Liver (tissue), 9 donors: ENCODE data around the gene AGT. TPM values are rescaled to one million over a fixed set of nuclear protein-coding genes. Genes with fewer than 3 reads are reported as not detected.

Experiments
- DNase-seq: peaks from one replicate; pipeline ENCODE4 v3.0.0-alpha.2; 2017; ENCODE audit warnings: low spot score
- H3K27ac ChIP-seq, 2 donors: one replicate each; pipeline ENCODE4 v1.7.0; 2013; ENCODE audit warnings: inconsistent platforms in 2 of 2, low read length in 2 of 2, control low read depth in 1 of 2, low read depth in 1 of 2, mild to moderate bottlenecking in 1 of 2
- H3K27me3 ChIP-seq, 4 donors: one replicate each; pipeline versions ENCODE4 v1.6.1 to v1.7.0; 2013; ENCODE audit warnings: low read length in 3 of 4, inconsistent platforms in 1 of 4, mild to moderate bottlenecking in 1 of 4, moderate library complexity in 1 of 4; ENCODE audit not compliant: control insufficient read depth in 4 of 4, insufficient read depth in 4 of 4
- H3K36me3 ChIP-seq, 4 donors: one replicate each; pipeline versions ENCODE4 v1.6.1 to v1.7.0; 2013; ENCODE audit warnings: low read length in 3 of 4, mild to moderate bottlenecking in 3 of 4, low read depth in 1 of 4, moderate library complexity in 1 of 4; ENCODE audit not compliant: control insufficient read depth in 4 of 4, insufficient read depth in 3 of 4
- H3K4me1 ChIP-seq, 4 donors: one replicate each; pipeline versions ENCODE4 v1.6.1 to v1.7.0; 2013; ENCODE audit warnings: low read length in 3 of 4, mild to moderate bottlenecking in 3 of 4, moderate library complexity in 1 of 4; ENCODE audit not compliant: control insufficient read depth in 4 of 4, insufficient read depth in 4 of 4
- H3K4me3 ChIP-seq, 3 donors: one replicate each; pipeline versions ENCODE4 v1.6.1 to v1.7.0; 2013; ENCODE audit warnings: low read length in 3 of 3, control low read depth in 1 of 3, low read depth in 1 of 3, mild to moderate bottlenecking in 1 of 3
- H3K9ac ChIP-seq, 2 donors: one replicate each; pipeline ENCODE4 v1.7.0; 2013; ENCODE audit warnings: low read length in 2 of 2, mild to moderate bottlenecking in 2 of 2, moderate library complexity in 2 of 2, control low read depth in 1 of 2, low read depth in 1 of 2
- H3K9me3 ChIP-seq, 4 donors: one replicate each; pipeline versions ENCODE4 v1.6.1 to v1.7.0; 2013; ENCODE audit warnings: low read length in 3 of 4; ENCODE audit not compliant: control insufficient read depth in 4 of 4
- ATF3 ChIP-seq: IDR thresholded peaks from 2 replicates; pipeline ENCODE4 v1.6.1; 2016; ENCODE audit warnings: antibody characterized with exemption
- CTCF ChIP-seq: fragments of 150-350 bp; IDR thresholded peaks from 2 replicates; pipeline ENCODE4 v1.5.1; 2017; ENCODE audit warnings: improper control_type of control experiment, low read depth, low read length; ENCODE audit not compliant: missing input control
- EGR1 ChIP-seq, 2 donors: IDR thresholded peaks; 2 replicates each; pipeline ENCODE4 v1.6.1; 2016 to 2018; ENCODE audit warnings: antibody characterized with exemption in 2 of 2, low read depth in 2 of 2
- FOXA1 ChIP-seq: IDR thresholded peaks from 2 replicates; pipeline ENCODE4 v1.6.1; 2016; ENCODE audit warnings: antibody characterized with exemption
- FOXA2 ChIP-seq: IDR thresholded peaks from 2 replicates; pipeline ENCODE4 v1.6.1; 2016; ENCODE audit warnings: antibody characterized with exemption
- GABPA ChIP-seq, 2 donors: IDR thresholded peaks in 1 of 2; conservative IDR thresholded peaks in 1 of 2; 2 replicates each; pipeline ENCODE4 v1.6.1; 2016; ENCODE audit warnings: antibody characterized with exemption in 2 of 2, mild to moderate bottlenecking in 1 of 2, moderate library complexity in 1 of 2
- HNF4A ChIP-seq, 2 donors: conservative IDR thresholded peaks; 2 replicates each; pipeline ENCODE4 v1.6.1; 2016; ENCODE audit warnings: antibody characterized with exemption in 2 of 2, mild to moderate bottlenecking in 2 of 2
- HNF4G ChIP-seq: IDR thresholded peaks from 2 replicates; pipeline ENCODE4 v1.6.1; 2016; ENCODE audit warnings: antibody characterized with exemption
- JUND ChIP-seq, 2 donors: IDR thresholded peaks; 2 replicates each; pipeline ENCODE4 v1.6.1; 2016; ENCODE audit warnings: antibody characterized with exemption in 2 of 2
- NR2F2 ChIP-seq: IDR thresholded peaks from 2 replicates; pipeline ENCODE4 v1.6.1; 2016; ENCODE audit warnings: antibody characterized with exemption
- RAD21 ChIP-seq, 2 donors: IDR thresholded peaks; 2 replicates each; pipeline ENCODE4 v1.6.1; 2016; ENCODE audit warnings: antibody characterized with exemption in 2 of 2, mild to moderate bottlenecking in 2 of 2
- RXRA ChIP-seq, 2 donors: IDR thresholded peaks; 2 replicates each; pipeline ENCODE4 v1.6.1; 2017 to 2018; ENCODE audit warnings: antibody characterized with exemption in 2 of 2, mild to moderate bottlenecking in 1 of 2
- SP1 ChIP-seq: IDR thresholded peaks from 2 replicates; pipeline ENCODE4 v1.6.1; 2018; ENCODE audit warnings: antibody characterized with exemption, mild to moderate bottlenecking
- TAF1 ChIP-seq: conservative IDR thresholded peaks from 2 replicates; pipeline ENCODE4 v1.6.1; 2016; ENCODE audit warnings: antibody characterized with exemption, mild to moderate bottlenecking
- YY1 ChIP-seq: IDR thresholded peaks from 2 replicates; pipeline ENCODE4 v1.6.1; 2016; ENCODE audit warnings: antibody characterized with exemption, mild to moderate bottlenecking
- ZBTB33 ChIP-seq: IDR thresholded peaks from 2 replicates; pipeline ENCODE4 v1.6.1; 2016; ENCODE audit warnings: antibody characterized with exemption
- WGBS: extraction: QIAGEN DNeasy Blood & Tissue Kit; methylation state at CpG from one replicate; pipeline ENCODE4 v1.1.7; 2013; 5-methylcytosine and 5-hydroxymethylcytosine counted together
- polyA plus RNA-seq, 2 donors: library from polyadenylated mRNA; stranded (reverse) in 1 of 2; unstranded in 1 of 2; fragments of 200-250 nt in 1 of 2; fragments of >200 nt in 1 of 2; fragmentation: Nextera tagmentation in 1 of 2; extraction: Ambion mirVana in 1 of 2; gene quantifications; one replicate each; pipeline versions ENCODE4 v1.2.1 to v1.2.3, GENCODE V29; 2013 to 2015
- total RNA-seq, 2 donors: library from RNA; depleted of rRNA; stranded (reverse); fragments of >200 nt; gene quantifications; one replicate each; pipeline ENCODE4 v1.2.3, GENCODE V29; 2014
- donor health status: healthy.
- donor health status: healthy.
- donor health status: healthy.
- donor health status: healthy.
- donor health status: healthy.

The AGT gene
- total and polyA plus RNA-seq, 4 donors: 1,430 to 5,119 (median 2,089) TPM

- peak overlapping the region; percentile 28 to 66 for H3K9ac ChIP-seq
- 45% methylated on average over 3 of the region's 3 CpGs for WGBS
- H3K27ac ChIP-seq: peak overlapping the region in 1 of 2 donors; percentile 76
- peak; percentile 8 to 18 for TF ChIP-seq HNF4A (conservative IDR thresholded peaks at IDR 0.05)
- no peak for TF ChIP-seq GABPA (IDR thresholded peaks at IDR 0.05 in 1 of 2, conservative IDR thresholded peaks at IDR 0.05 in 1 of 2)
- no peak for TF ChIP-seq SP1
- no peak for TF ChIP-seq YY1
- TF ChIP-seq CTCF: peak; percentile 43
- no peak for TF ChIP-seq JUND (IDR thresholded peaks at IDR 0.05)
- peak in 1 of 2 donors; percentile 35 for TF ChIP-seq RXRA (IDR thresholded peaks at IDR 0.05)
- peak; percentile 69 to 83 for TF ChIP-seq RAD21 (IDR thresholded peaks at IDR 0.05)
- TF ChIP-seq NR2F2: no peak
- no peak for TF ChIP-seq ZBTB33
- no peak for TF ChIP-seq EGR1 (IDR thresholded peaks at IDR 0.05; ENCODE audit: low read depth in 2 of 2)
- no peak for TF ChIP-seq HNF4G
- TF ChIP-seq FOXA1: no peak
- TF ChIP-seq FOXA2: peak; percentile 6
- H3K4me3 ChIP-seq: no peak overlapping the region
- peaks cover 3 to 49% (median 35%) of the 10 kb centered on the region in 4 donors for H3K4me1 ChIP-seq
- no peaks in the 10 kb centered on the region for H3K36me3 ChIP-seq
- DNase-seq: no peak
- no peaks in the 10 kb centered on the region for H3K27me3 ChIP-seq
- H3K9me3 ChIP-seq: no peaks in the 10 kb centered on the region
These were observed 1.6 kb upstream of the AGT start for GRCh38 chr1:230715510-230715909.

- H3K36me3 ChIP-seq: peaks cover 0 to 7% (median 6%) of the 10 kb centered on the region in 4 donors
- peak overlapping the region; percentile 55 to 87 (median 84) for H3K4me3 ChIP-seq
- H3K9ac ChIP-seq: peak overlapping the region; percentile 76 to 90
- H3K27ac ChIP-seq: peak overlapping the region; percentile 44 to 85
- H3K27me3 ChIP-seq: no peaks in the 10 kb centered on the region
- H3K9me3 ChIP-seq: no peaks in the 10 kb centered on the region
- TF ChIP-seq RXRA (IDR thresholded peaks at IDR 0.05): no peak
- no peak for TF ChIP-seq EGR1 (IDR thresholded peaks at IDR 0.05; ENCODE audit: low read depth in 2 of 2)
- TF ChIP-seq JUND (IDR thresholded peaks at IDR 0.05): no peak
- no peak for DNase-seq
- WGBS: 31% methylated on average over 8 of the region's 8 CpGs
- H3K4me1 ChIP-seq: peaks cover 3 to 67% (median 48%) of the 10 kb centered on the region in 4 donors
These were observed 391 bp downstream of the AGT start for GRCh38 chr1:230713547-230713914.

GRCh38 chr1:230713138-230713537, 784 bp downstream of the AGT start:
- DNase-seq: no peak
- Histone ChIP-seq H3K4me3 (peak overlapping the region; percentile 55 to 87 (median 84)), H3K27me3 (no peaks in the 10 kb centered on the region), H3K9ac (peak overlapping the region; percentile 76 to 90), H3K27ac (peak overlapping the region; percentile 44 to 85), H3K9me3 (no peaks in the 10 kb centered on the region), H3K4me1 (peaks cover 4 to 71% (median 52%) of the 10 kb centered on the region in 4 donors), H3K36me3 (peaks cover 0 to 7% (median 6%) of the 10 kb centered on the region in 4 donors)
- WGBS: 38% methylated on average over 7 of the region's 7 CpGs
- TF ChIP-seq FOXA1 (no peak), JUND (IDR thresholded peaks at IDR 0.05) (no peak), EGR1 (IDR thresholded peaks at IDR 0.05; ENCODE audit: low read depth in 2 of 2) (no peak), HNF4G (no peak), FOXA2 (no peak), ATF3 (no peak), TAF1 (no peak), YY1 (no peak), HNF4A (conservative IDR thresholded peaks at IDR 0.05) (no peak), RXRA (IDR thresholded peaks at IDR 0.05) (no peak), SP1 (no peak), RAD21 (IDR thresholded peaks at IDR 0.05) (no peak)
